Measurements from ENCODE around the gene PON2.

PON2 gene

GRCh38 chr7:95454438-95455045, 19.7 kb upstream of the PON2 start:
- Histone ChIP-seq H3K9me3 (ENCODE audit: control insufficient read depth, insufficient read depth, low read depth, low read length) (no peaks in the 10 kb centered on the region), H3K36me3 (ENCODE audit: control insufficient read depth in 2 of 2, insufficient read depth in 1 of 2, low read length in 2 of 2) (no peaks in the 10 kb centered on the region), H3K27ac (ENCODE audit: extremely low read depth, low read depth, low read length) (no peak overlapping the region), H3K4me1 (ENCODE audit: control insufficient read depth, insufficient read depth, low read length) (peaks cover 2% of the 10 kb centered on the region; the same call in 1 of the 2 replicates), H3K4me3 (ENCODE audit: low read depth, low read length) (no peak overlapping the region)
- no peak for TF ChIP-seq PRDM1 (tag by site-specific recombination; IDR thresholded peaks at IDR 0.05)
- no peak for TF ChIP-seq PRDM10 (tag by site-specific recombination; IDR thresholded peaks at IDR 0.05)
- no peak for TF ChIP-seq ZNF518A (tag by site-specific recombination; conservative IDR thresholded peaks at IDR 0.05; ENCODE audit: low read depth)
- no peak for TF ChIP-seq ZNF530 (tag by site-specific recombination; IDR thresholded peaks at IDR 0.05; ENCODE audit: low read depth)
- TF ChIP-seq ZNF629 (tag by site-specific recombination; IDR thresholded peaks at IDR 0.05), result no peak
- TF ChIP-seq ZNF610 (tag by site-specific recombination; IDR thresholded peaks at IDR 0.05; ENCODE audit: borderline replicate concordance), result no peak
- TF ChIP-seq ZBTB21 (tag by site-specific recombination; IDR thresholded peaks at IDR 0.05), result no peak
- no peak for TF ChIP-seq PATZ1 (tag by site-specific recombination; IDR thresholded peaks at IDR 0.05)
- no peak for TF ChIP-seq ZNF140 (tag by site-specific recombination; IDR thresholded peaks at IDR 0.05)
- TF ChIP-seq ZNF416 (tag by site-specific recombination; IDR thresholded peaks at IDR 0.05), result no peak
- no peak for TF ChIP-seq ZNF514 (tag by site-specific recombination; IDR thresholded peaks at IDR 0.05)
- TF ChIP-seq ZNF426 (tag by site-specific recombination; IDR thresholded peaks at IDR 0.05), result no peak
- no peak for TF ChIP-seq GLI2 (tag by site-specific recombination; IDR thresholded peaks at IDR 0.05; ENCODE audit: borderline replicate concordance, low read depth)
- TF ChIP-seq IKZF3 (tag by site-specific recombination; IDR thresholded peaks at IDR 0.05), result no peak
- TF ChIP-seq ZXDB (tag by site-specific recombination; IDR thresholded peaks at IDR 0.05), result no peak
- no peak for TF ChIP-seq SP3 (tag by site-specific recombination; IDR thresholded peaks at IDR 0.05)
- ChIA-PET CTCF (interaction anchor here (0.7 kb wide), 1 partner anchor 8 kb away, joined by 3 read pairs; no protein-coding TSS in a partner anchor), POLR2A (no interaction called here)
